IMR-90 (cell line): ENCODE results near the gene TPSB2. TPM values are rescaled to one million over a fixed set of nuclear protein-coding genes. Genes with fewer than 3 reads are reported as not detected.

Experiments used
- ATAC-seq: fragments of 200-7000 bp; cut with Tn5 transposase; 2 replicates; pipeline ENCODE4 v1.9.1; 2020; ENCODE audit warnings: low read depth, mild to moderate bottlenecking, moderate library complexity
- BruUV-seq: library from RNA; stranded (reverse); fragments of 400-500 nt; replicated peaks from 2 replicates; lab custom pipeline; 2021; lab: Mats Ljungman, UMichigan
- CTCF ChIA-PET: fragments of 300-600 bp; formaldehyde crosslinking; extraction: SDS; loops from one replicate; lab custom pipeline; 2021; ENCODE audit warnings: antibody characterized with exemption; lab: Yijun Ruan, JAX
- POLR2A ChIA-PET: fragments of 300-600 bp; sonication (Branson Sonifier 250); formaldehyde crosslinking; loops from one replicate; lab custom pipeline; 2022; ENCODE audit warnings: antibody characterized with exemption; ENCODE audit not compliant: unreplicated experiment; lab: Charles Lee
- DNase-seq: peaks from one replicate; pipeline ENCODE4 v3.0.0; 2013
- H2AFZ ChIP-seq: replicated peaks from 2 replicates; pipeline ENCODE3; 2013; ENCODE audit warnings: low read length, mild to moderate bottlenecking; ENCODE audit not compliant: poor library complexity
- H2AK5ac ChIP-seq: 2 replicates; pipeline ENCODE4 v1.6.1; 2013; ENCODE audit warnings: low read depth, low read length, inconsistent platforms
- H2AK9ac ChIP-seq: replicated peaks from 2 replicates; pipeline ENCODE3; 2013; ENCODE audit warnings: mild to moderate bottlenecking, low read depth, low read length, moderate library complexity; ENCODE audit not compliant: poor library complexity
- H2BK120ac ChIP-seq: 2 replicates; pipeline ENCODE4 v1.6.1; 2013; ENCODE audit warnings: low read depth, low read length, inconsistent platforms
- H2BK15ac ChIP-seq: 3 replicates; pipeline ENCODE4 v1.6.1; 2013; ENCODE audit warnings: low read depth, low read length, inconsistent platforms
- H2BK20ac ChIP-seq: 2 replicates; pipeline ENCODE4 v1.6.1; 2013; ENCODE audit warnings: low read depth, mild to moderate bottlenecking, inconsistent platforms, low read length, moderate library complexity
- H2BK5ac ChIP-seq: 2 replicates; pipeline ENCODE4 v1.6.1; 2013; ENCODE audit warnings: mild to moderate bottlenecking, low read depth, low read length, inconsistent platforms; ENCODE audit not compliant: poor library complexity, severe bottlenecking
- H3K14ac ChIP-seq: replicated peaks from 2 replicates; pipeline ENCODE4 v1.6.1; 2013; ENCODE audit warnings: low read depth, low read length, inconsistent platforms
- H3K18ac ChIP-seq: 2 replicates; pipeline ENCODE4 v1.6.1; 2013; ENCODE audit warnings: low read depth, low read length, control low read depth
- H3K23ac ChIP-seq: 2 replicates; pipeline ENCODE4 v1.6.1; 2013; ENCODE audit warnings: low read depth, low read length, inconsistent platforms
- H3K27ac ChIP-seq: 2 replicates; pipeline ENCODE4 v1.5.1; 2013; ENCODE audit warnings: mild to moderate bottlenecking, control low read depth, low read length; ENCODE audit not compliant: insufficient read depth
- H3K27me3 ChIP-seq: 2 replicates; pipeline ENCODE4 v1.6.1; 2013; ENCODE audit warnings: low read length; ENCODE audit not compliant: control insufficient read depth, insufficient read depth
- H3K36me3 ChIP-seq: 2 replicates; pipeline ENCODE4 v1.6.1; 2013; ENCODE audit warnings: low read length, mixed read lengths; ENCODE audit not compliant: control insufficient read depth, insufficient read depth
- H3K4ac ChIP-seq: 2 replicates; pipeline ENCODE4 v1.6.1; 2013; ENCODE audit warnings: low read depth, low read length, inconsistent platforms
- H3K4me1 ChIP-seq: 2 replicates; pipeline ENCODE4 v1.6.1; 2013; ENCODE audit warnings: low read length, mixed read lengths; ENCODE audit not compliant: control insufficient read depth, insufficient read depth
- H3K4me2 ChIP-seq: 2 replicates; pipeline ENCODE4 v1.6.1; 2013; ENCODE audit warnings: low read depth, mild to moderate bottlenecking, control low read depth, low read length, moderate library complexity
- H3K4me3 ChIP-seq: 2 replicates; pipeline ENCODE4 v1.5.1; 2013; ENCODE audit warnings: low read depth, mild to moderate bottlenecking, control low read depth, low read length, moderate library complexity; ENCODE audit not compliant: insufficient read depth
- H3K56ac ChIP-seq: 2 replicates; pipeline ENCODE4 v1.6.1; 2013; ENCODE audit warnings: low read length, inconsistent platforms; ENCODE audit not compliant: insufficient read depth; ENCODE audit errors: extremely low read depth
- H3K79me1 ChIP-seq, 2 experiments: 2 replicates each; pipeline ENCODE4 v1.6.1; 2013; ENCODE audit warnings: low read length in 2 of 2, inconsistent platforms in 1 of 2, low read depth in 1 of 2
- H3K9ac ChIP-seq: 2 replicates; pipeline ENCODE4 v1.6.1; 2013; ENCODE audit warnings: low read depth, low read length, control low read depth
- H3K9me1 ChIP-seq: 2 replicates; pipeline ENCODE4 v1.6.1; 2013; ENCODE audit warnings: low read length, inconsistent platforms; ENCODE audit not compliant: insufficient read depth
- H3K9me3 ChIP-seq: 2 replicates; pipeline ENCODE4 v1.6.1; 2013; ENCODE audit warnings: low read length; ENCODE audit not compliant: control insufficient read depth, insufficient read depth
- H4K20me1 ChIP-seq: 2 replicates; pipeline ENCODE4 v1.6.1; 2013; ENCODE audit warnings: low read length, inconsistent platforms; ENCODE audit not compliant: insufficient read depth
- H4K5ac ChIP-seq: 2 replicates; pipeline ENCODE4 v1.6.1; 2013; ENCODE audit warnings: mild to moderate bottlenecking, low read depth, low read length, control low read depth
- H4K8ac ChIP-seq, 2 experiments: 2 replicates each; pipeline ENCODE4 v1.6.1; 2013; ENCODE audit warnings: low read depth in 2 of 2, low read length in 2 of 2, control low read depth in 1 of 2, inconsistent platforms in 1 of 2
- H4K91ac ChIP-seq: 2 replicates; pipeline ENCODE4 v1.6.1; 2013; ENCODE audit warnings: low read depth, low read length, inconsistent platforms; ENCODE audit not compliant: insufficient read depth
- BHLHE40 ChIP-seq: fragments of 150-350 bp; IDR thresholded peaks from 2 replicates; pipeline ENCODE4 v1.6.1; 2016; ENCODE audit warnings: mild to moderate bottlenecking, low read depth, low read length
- CEBPB ChIP-seq: IDR thresholded peaks from 2 replicates; pipeline ENCODE4 v1.6.1; 2012; ENCODE audit warnings: low read depth, low read length, improper control_type of control experiment
- CHD1 ChIP-seq: IDR thresholded peaks from 2 replicates; pipeline ENCODE4 v1.6.1; 2012; ENCODE audit warnings: low read depth, low read length, improper control_type of control experiment
- MAZ ChIP-seq: IDR thresholded peaks from 2 replicates; pipeline ENCODE4 v1.6.1; 2012; ENCODE audit warnings: low read depth, mild to moderate bottlenecking, low read length, improper control_type of control experiment, moderate library complexity, borderline replicate concordance
- MXI1 ChIP-seq: IDR thresholded peaks from 2 replicates; pipeline ENCODE4 v1.6.1; 2012; ENCODE audit warnings: low read depth, mild to moderate bottlenecking, low read length, moderate library complexity, borderline replicate concordance
- NFE2L2 ChIP-seq: fragments of 150-350 bp; IDR thresholded peaks from 2 replicates; pipeline ENCODE4 v1.6.1; 2016; ENCODE audit warnings: low read depth, mild to moderate bottlenecking, low read length
- POLR2A ChIP-seq: IDR thresholded peaks from 2 replicates; pipeline ENCODE4 v1.6.1; 2012; ENCODE audit warnings: mild to moderate bottlenecking, low read depth, low read length
- WGBS, 2 experiments: methylation state at CpG; one replicate each; pipeline versions ENCODE4 v1.1.5 to v1.1.7; 2013; ENCODE audit warnings: missing lambda C conversion rate in 2 of 2; ENCODE audit not compliant: insufficient read length in 1 of 2; ENCODE audit errors: extremely low coverage in 2 of 2; 5-methylcytosine and 5-hydroxymethylcytosine counted together
- dilution Hi-C: fragments of 300-500 bp; cut with HindIII; formaldehyde crosslinking; loops from one replicate; pipeline ENCODE4 v1.14.3; 2018; ENCODE audit warnings: low sequenced_read_pairs; ENCODE audit not compliant: unreplicated experiment
- in situ Hi-C: fragments of 300-500 bp; cut with MboI; formaldehyde crosslinking; loops from 3 replicates; pipeline ENCODE4 v1.14.3; 2019; ENCODE audit warnings: low sequenced_read_pairs, inconsistent platforms, mixed read lengths
- intact Hi-C: fragments of 100-400 bp; cut with micrococcal nuclease; formaldehyde crosslinking; loops from 2 replicates; pipeline ENCODE4 v1.10.0; 2022
- polyA plus RNA-seq, 3 experiments: library from polyadenylated mRNA; depleted of rRNA; stranded (reverse); fragments of >200 nt; gene quantifications; 2 replicates each; pipeline ENCODE4 v1.2.3, GENCODE V29; 2012; ENCODE audit warnings: low replicate concordance in 1 of 3
- total RNA-seq: library from RNA; depleted of rRNA; stranded (reverse); fragments of >200 nt; gene quantifications from 2 replicates; pipeline ENCODE4 v1.2.3, GENCODE V29; 2012
- TF ChIP-seq, protein P1 (sequence below): fragments of 150-350 bp; IDR thresholded peaks from 2 replicates; pipeline ENCODE4 v1.6.1; 2016; ENCODE audit warnings: low read depth, mild to moderate bottlenecking, low read length, moderate library complexity, borderline replicate concordance

The TPSB2 gene
- total and polyA plus RNA-seq, 2 of the 4 experiments (the other 2 are of a cell fraction) = not detected

DNA sequence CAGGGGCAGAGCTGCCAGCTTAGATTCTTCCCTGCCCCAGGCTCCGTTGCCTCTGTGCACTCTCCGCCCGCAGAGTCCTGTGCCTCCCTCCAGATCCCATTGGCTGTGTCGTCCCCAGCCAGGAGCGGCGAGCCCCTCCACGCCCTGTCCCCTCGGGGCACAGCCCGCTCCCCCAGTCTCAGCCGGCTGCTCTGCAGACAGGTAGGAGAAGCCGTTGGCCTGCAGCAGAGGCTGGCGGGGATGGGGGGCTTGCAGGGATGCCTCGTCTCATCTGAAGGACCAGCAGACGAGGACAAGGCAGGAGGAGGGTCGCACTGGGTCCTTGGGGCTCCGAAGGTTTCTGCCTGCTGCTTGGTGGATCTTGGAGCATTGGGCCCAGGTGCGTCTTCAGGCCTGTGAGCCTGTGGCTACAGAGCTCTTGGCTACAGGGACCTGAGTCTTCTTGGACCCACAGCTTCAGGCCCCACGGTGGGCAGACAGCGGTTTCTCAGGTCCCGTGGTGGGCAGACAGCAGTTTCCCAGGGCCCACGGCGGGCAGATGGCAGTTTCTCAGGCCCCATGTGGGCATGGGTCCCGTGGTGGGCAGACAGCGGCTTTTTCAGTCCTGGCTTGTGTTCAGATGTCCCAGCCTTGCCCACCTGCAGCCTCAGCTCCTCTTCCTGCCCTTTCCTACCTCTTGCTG lies 10.9 kb downstream of the TPSB2 start:
- DNase-seq (no peak), ATAC-seq (no peak)
- Histone ChIP-seq H4K20me1 (no peaks in the 10 kb centered on the region), H3K4me1 (no peaks in the 10 kb centered on the region), H2AK9ac (no peak overlapping the region), H3K36me3 (peaks cover 2% of the 10 kb centered on the region; the same call in 1 of the 2 replicates), H3K4me2 (no peak overlapping the region), H2BK15ac (no peak overlapping the region), H3K79me1 (no peaks in the 10 kb centered on the region), H2BK20ac (no peak overlapping the region), H2BK5ac (no peak overlapping the region), H3K14ac (no peak overlapping the region), H3K23ac (no peak overlapping the region), H3K4me3 (no peak overlapping the region), H2AK5ac (no peak overlapping the region), H3K27me3 (no peaks in the 10 kb centered on the region), H3K9me3 (no peaks in the 10 kb centered on the region), H2AFZ (no peak overlapping the region), H2BK120ac (no peak overlapping the region), H3K18ac (no peak overlapping the region), H4K5ac (no peak overlapping the region), H3K27ac (no peak overlapping the region), H4K8ac (no peak overlapping the region), H3K56ac (no peak overlapping the region), H4K91ac (no peak overlapping the region), H3K9ac (no peak overlapping the region), H3K9me1 (no peaks in the 10 kb centered on the region), H3K4ac (no peak overlapping the region)
- CTCF ChIA-PET = no interaction called here
- BruUV-seq = no TSS peak
- dilution Hi-C loops = no loop called here
- POLR2A ChIA-PET = no interaction called here
- 78% methylated on average over 15 of the region's 24 CpGs; no CpG with 5 or more reads in 1 of the 2 experiments for WGBS, 2 experiments
- intact Hi-C loops = no loop called here
- TF ChIP-seq, protein P1, sequence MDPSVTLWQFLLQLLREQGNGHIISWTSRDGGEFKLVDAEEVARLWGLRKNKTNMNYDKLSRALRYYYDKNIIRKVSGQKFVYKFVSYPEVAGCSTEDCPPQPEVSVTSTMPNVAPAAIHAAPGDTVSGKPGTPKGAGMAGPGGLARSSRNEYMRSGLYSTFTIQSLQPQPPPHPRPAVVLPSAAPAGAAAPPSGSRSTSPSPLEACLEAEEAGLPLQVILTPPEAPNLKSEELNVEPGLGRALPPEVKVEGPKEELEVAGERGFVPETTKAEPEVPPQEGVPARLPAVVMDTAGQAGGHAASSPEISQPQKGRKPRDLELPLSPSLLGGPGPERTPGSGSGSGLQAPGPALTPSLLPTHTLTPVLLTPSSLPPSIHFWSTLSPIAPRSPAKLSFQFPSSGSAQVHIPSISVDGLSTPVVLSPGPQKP = no peak
- TF ChIP-seq CEBPB (no peak), NFE2L2 (no peak), POLR2A (no peak), BHLHE40 (no peak), MAZ (no peak), CHD1 (no peak), MXI1 (no peak)
- in situ Hi-C loops = loop anchor here (25.0 kb wide), 1 partner anchor 407 kb away; the partner anchor contains the start of gene GNG13
